ENCODE measurements around the gene NPLOC4.

GRCh38 chr17:81603846-81604610, 32.9 kb downstream of the NPLOC4 start:
- TF ChIP-seq EP300 (IDR thresholded peaks at IDR 0.05) (no peak), CTCF (IDR thresholded peaks at IDR 0.05) (no peak)
